ENCODE results near the gene ANKRD13A. TPM values are rescaled to one million over a fixed set of nuclear protein-coding genes. Genes with fewer than 3 reads are reported as not detected.

Gene ANKRD13A
- total RNA-seq, 1 experiment from 2014 or later, result 19.9 TPM

DNA sequence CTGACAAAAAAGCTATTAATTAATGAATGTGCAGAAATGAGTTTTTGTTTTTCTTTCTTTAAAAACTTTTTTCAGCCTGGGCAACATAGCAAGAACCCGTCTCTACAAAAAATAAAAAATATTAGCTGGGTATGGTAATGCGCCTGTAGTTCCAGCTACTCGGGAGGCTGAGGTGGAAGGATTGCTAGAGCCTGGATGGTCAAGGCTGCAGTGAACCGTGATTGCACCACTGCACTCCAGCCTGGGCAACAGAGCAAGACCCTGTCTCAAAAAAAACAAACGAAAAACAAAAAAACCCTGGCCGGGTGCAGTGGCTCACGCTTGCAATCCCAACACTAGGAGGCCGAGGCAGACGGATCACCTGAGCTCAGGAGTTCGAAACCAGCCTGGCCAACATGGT lies 11.0 kb upstream of the ANKRD13A start:
- TF ChIP-seq YY1 (IDR thresholded peaks at IDR 0.05; ENCODE audit: extremely low read depth, insufficient replicate concordance, low read depth, low read length) (no peak), RAD21 (IDR thresholded peaks at IDR 0.05; ENCODE audit: low read depth) (no peak)
- ChIA-PET POLR2A (no interaction called here), RAD21 (ENCODE audit: low non-redundant PET in 1 of 2, low total read pairs in 2 of 2, uncharacterized antibody in 2 of 2, unreplicated experiment in 2 of 2) (no interaction called here), CTCF (no interaction called here)
- Histone ChIP-seq H3K27me3 (ENCODE audit: insufficient read depth, low read length) (no peaks in the 10 kb centered on the region), H3K36me3 (ENCODE audit: control insufficient read depth in 1 of 2, insufficient read depth in 2 of 2, low read length in 2 of 2) (peaks cover 10 to 17% of the 10 kb centered on the region in 2 experiments; a peak in 3 of 4 replicates), H3K27ac (ENCODE audit: low read depth, low read length) (no peak overlapping the region), H3K9me2 (ENCODE audit: insufficient read depth) (no peaks in the 10 kb centered on the region), H2AFZ (ENCODE audit: low read depth, low read length, poor library complexity, severe bottlenecking) (no peak overlapping the region), H3K9ac (ENCODE audit: low read length) (no peak overlapping the region), H3K4me1 (ENCODE audit: control insufficient read depth in 1 of 2, insufficient read depth in 2 of 2, low read length in 2 of 2) (no peaks in the 10 kb centered on the region), H3K4me2 (ENCODE audit: low read length) (no peak overlapping the region), H4K20me1 (ENCODE audit: insufficient read depth) (no peaks in the 10 kb centered on the region), H3K9me3 (ENCODE audit: control insufficient read depth in 1 of 2, insufficient read depth in 1 of 2, low read depth in 1 of 2, low read length in 2 of 2) (no peaks in the 10 kb centered on the region), H3K79me2 (ENCODE audit: insufficient read depth, low read length) (peaks cover 7% of the 10 kb centered on the region), H3K4me3 (replicated peaks in 1 of 2; ENCODE audit: low read depth in 1 of 2, low read length in 2 of 2) (no peak overlapping the region)
- ATAC-seq (no peak), DNase-seq (ENCODE audit: low read depth, low spot score) (no peak)
- intact Hi-C loops (cut with micrococcal nuclease), result no loop called here
- BruUV-seq (replicated peaks), result no TSS peak

GRCh38 chr12:109988903-109989302 lies 10.3 kb upstream of the ANKRD13A start:
- CTCF ChIA-PET, result no interaction called here
- Histone ChIP-seq H3K4me2 (ENCODE audit: low read length) (no peak overlapping the region), H4K20me1 (ENCODE audit: insufficient read depth) (no peaks in the 10 kb centered on the region), H3K4me1 (ENCODE audit: control insufficient read depth in 1 of 2, insufficient read depth in 2 of 2, low read length in 2 of 2) (no peaks in the 10 kb centered on the region), H3K9me3 (ENCODE audit: control insufficient read depth in 1 of 2, insufficient read depth in 1 of 2, low read depth in 1 of 2, low read length in 2 of 2) (no peaks in the 10 kb centered on the region), H2AFZ (ENCODE audit: low read depth, low read length, poor library complexity, severe bottlenecking) (no peak overlapping the region), H3K9ac (ENCODE audit: low read length) (no peak overlapping the region), H3K4me3 (replicated peaks in 1 of 2; ENCODE audit: low read depth in 1 of 2, low read length in 2 of 2) (no peak overlapping the region), H3K9me2 (ENCODE audit: insufficient read depth) (no peaks in the 10 kb centered on the region), H3K79me2 (ENCODE audit: insufficient read depth, low read length) (peaks cover 13% of the 10 kb centered on the region), H3K36me3 (ENCODE audit: control insufficient read depth in 1 of 2, insufficient read depth in 2 of 2, low read length in 2 of 2) (peaks cover 10 to 13% of the 10 kb centered on the region in 2 experiments; a peak in 3 of 4 replicates), H3K27me3 (ENCODE audit: insufficient read depth, low read length) (no peaks in the 10 kb centered on the region), H3K27ac (ENCODE audit: low read depth, low read length) (no peak overlapping the region)
- intact Hi-C loops (cut with micrococcal nuclease), result no loop called here
- TF ChIP-seq REST (IDR thresholded peaks at IDR 0.05; ENCODE audit: low read depth) (no peak), ZNF274 (IDR thresholded peaks at IDR 0.05; ENCODE audit: low read depth, low read length) (no peak), TCF7L2 (IDR thresholded peaks at IDR 0.05; ENCODE audit: borderline replicate concordance, extremely low read depth, insufficient read depth, insufficient read length) (no peak)
- DNase-seq (ENCODE audit: low read depth, low spot score), result no peak
- POLR2A ChIA-PET, result no interaction called here
- no peak for ATAC-seq
- RAD21 ChIA-PET (ENCODE audit: low non-redundant PET in 1 of 2, low total read pairs in 2 of 2, uncharacterized antibody in 2 of 2, unreplicated experiment in 2 of 2), result no interaction called here
- BruUV-seq (replicated peaks), result no TSS peak
